Choroid plexus epithelial cell (primary cell): ENCODE measurements around the gene MATR3.

Experiments
- DNase-seq: peaks from one replicate; pipeline ENCODE4 v3.0.0-alpha.2; 2010; ENCODE audit warnings: low read depth
- H3K4me3 ChIP-seq: 2 replicates; pipeline ENCODE4 v1.5.1; 2011; ENCODE audit warnings: low read depth, mild to moderate bottlenecking, control low read depth, low read length, moderate library complexity
- TF ChIP-seq, protein P1 (sequence below): conservative IDR thresholded peaks from 2 replicates; pipeline ENCODE4 v1.5.1; 2011; ENCODE audit warnings: low read depth, mild to moderate bottlenecking, control low read depth, inconsistent platforms, low read length, moderate library complexity

Gene MATR3

DNA sequence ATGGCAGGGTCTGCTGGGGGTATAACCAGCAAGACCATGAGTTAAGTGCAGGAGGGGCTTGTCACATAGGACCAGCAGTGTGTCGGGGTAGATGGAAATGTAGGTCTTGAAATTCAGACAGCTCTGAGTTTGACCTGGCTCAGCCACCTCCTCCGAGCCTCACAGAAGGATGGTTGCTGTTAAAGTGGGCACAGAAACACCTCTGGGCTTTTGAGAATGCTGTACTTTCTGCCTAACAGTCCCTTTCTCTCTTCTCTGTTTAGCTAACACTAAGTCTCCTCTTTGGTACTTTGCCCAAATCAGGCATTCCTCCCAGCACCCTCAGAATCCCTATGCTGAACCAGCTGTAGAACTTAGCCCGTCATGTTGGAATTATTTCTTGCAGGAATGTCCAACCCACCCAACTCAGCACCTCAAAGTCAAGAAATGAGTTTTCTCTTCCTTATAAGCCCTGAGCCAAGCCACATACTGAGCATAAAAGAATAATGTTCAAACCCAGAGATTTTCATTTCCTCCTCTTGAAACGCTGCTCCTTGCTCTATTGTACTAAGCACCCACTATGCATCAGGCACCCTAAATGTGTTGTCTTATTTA is 41.7 kb upstream of the MATR3 start:
- no peak overlapping the region for H3K4me3 ChIP-seq
- DNase-seq: peak; percentile 42
- TF ChIP-seq, protein P1, sequence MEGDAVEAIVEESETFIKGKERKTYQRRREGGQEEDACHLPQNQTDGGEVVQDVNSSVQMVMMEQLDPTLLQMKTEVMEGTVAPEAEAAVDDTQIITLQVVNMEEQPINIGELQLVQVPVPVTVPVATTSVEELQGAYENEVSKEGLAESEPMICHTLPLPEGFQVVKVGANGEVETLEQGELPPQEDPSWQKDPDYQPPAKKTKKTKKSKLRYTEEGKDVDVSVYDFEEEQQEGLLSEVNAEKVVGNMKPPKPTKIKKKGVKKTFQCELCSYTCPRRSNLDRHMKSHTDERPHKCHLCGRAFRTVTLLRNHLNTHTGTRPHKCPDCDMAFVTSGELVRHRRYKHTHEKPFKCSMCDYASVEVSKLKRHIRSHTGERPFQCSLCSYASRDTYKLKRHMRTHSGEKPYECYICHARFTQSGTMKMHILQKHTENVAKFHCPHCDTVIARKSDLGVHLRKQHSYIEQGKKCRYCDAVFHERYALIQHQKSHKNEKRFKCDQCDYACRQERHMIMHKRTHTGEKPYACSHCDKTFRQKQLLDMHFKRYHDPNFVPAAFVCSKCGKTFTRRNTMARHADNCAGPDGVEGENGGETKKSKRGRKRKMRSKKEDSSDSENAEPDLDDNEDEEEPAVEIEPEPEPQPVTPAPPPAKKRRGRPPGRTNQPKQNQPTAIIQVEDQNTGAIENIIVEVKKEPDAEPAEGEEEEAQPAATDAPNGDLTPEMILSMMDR: no peak

DNA sequence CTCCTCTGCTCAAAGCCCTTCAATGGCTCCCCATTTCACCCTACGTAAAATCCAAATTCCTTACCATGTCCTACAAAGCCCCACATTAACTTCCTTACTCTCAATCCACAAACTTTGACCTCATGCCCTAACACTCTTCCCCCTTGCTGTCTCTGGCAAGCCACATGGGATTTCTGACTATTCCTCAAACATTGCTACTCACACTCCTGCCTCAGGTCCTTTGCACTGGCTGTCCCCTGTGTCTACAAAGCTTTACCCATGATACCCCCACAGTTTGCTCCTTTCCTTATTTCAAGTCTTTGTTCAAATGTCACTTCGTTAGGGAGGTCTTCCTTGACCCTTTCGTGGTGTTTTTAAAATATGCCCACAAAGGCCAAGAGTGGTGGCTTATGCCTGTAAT is 40.4 kb upstream of the MATR3 start:
- TF ChIP-seq, protein P1: no peak
- no peak for DNase-seq
- no peak overlapping the region for H3K4me3 ChIP-seq

DNA sequence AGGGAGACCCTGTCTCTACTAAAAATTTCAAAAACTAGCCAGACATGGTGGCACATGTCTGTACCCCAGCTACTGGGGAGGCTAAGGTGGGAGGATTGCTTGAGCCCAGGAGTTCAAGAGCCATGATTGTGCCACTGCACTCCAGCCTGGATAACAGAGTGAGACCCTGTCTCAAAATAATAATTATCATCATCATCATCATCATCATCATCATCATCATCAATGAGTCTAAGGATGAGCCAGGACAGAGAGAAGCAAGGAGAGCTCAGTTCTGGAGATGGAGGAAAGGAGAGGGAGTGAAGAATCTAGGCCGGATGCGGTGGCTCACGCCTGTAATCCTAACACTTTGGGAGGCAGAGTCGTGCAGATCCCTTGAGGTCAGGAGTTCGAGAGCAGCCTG is 36.7 kb upstream of the MATR3 start:
- TF ChIP-seq, protein P1: no peak
- no peak for DNase-seq
- no peak overlapping the region for H3K4me3 ChIP-seq

DNA sequence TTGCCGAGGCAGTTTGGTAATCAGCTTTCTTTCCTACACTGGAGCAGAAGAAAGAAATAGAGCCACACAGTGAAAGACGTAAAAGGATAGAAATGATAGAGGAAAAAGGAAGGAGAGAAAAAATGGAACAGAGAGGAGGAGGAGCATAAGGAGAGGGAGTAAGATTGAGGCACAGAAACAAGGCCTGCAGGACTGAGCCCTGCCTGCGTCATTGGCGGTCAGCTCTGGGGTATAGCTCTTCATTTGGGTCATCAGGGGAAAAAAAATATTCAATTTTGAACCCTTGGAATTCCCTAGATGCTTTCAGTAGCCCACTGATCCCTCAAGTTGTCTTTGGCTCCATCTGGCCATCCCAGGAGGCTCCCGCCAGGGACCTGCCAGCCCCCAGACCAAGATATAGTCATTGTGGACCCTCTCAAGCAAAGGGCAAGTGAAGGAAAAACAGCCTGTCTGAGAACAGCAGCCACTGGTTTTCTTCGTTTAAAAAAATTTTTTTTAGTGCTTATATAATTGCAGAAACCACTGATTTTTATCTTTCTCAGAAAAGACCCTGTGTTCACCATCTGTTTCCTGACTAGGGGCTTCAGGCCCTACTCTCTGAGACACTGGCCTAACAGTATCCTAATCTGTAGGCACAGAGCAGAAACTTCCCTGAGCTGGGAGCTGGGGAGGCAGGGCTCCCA is 31.3 kb upstream of the MATR3 start:
- TF ChIP-seq, protein P1: no peak
- DNase-seq: no peak
- no peak overlapping the region for H3K4me3 ChIP-seq

DNA sequence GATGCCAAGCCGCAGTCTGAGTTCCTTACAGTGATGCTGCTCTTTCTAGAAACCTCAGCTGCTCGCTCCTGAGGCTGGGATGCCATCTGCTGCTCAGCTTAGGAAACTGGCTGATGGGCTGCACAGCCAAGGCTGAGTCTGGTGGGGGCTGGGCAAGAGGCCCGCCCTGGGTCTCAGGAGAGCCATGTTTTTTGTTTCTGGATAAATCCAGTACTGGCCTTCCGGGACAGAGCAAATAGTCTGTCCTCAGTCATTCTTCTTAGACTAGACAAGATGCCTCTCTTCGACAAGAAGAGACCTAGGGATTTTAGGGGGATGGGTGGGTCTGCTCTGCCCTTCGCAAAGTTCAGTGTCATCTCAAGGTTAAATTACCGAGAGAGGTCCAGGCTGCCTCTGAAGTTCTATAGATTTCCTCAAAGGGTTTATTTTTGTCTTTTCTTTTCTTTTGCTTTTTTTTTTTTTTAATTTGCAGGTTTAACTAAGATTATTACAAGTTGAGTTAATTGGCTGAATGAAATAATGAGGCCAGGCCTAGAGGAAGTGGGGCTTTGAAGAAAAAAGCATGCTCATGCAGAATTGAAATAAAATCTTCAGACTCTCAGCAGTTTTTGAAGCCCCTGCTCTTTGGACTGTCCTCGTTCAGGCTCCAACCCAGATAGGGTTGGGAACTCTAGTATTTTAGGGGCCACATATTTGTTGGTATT is 30.6 kb upstream of the MATR3 start:
- DNase-seq: peak; percentile 95
- TF ChIP-seq, protein P1: peak; percentile 99
- no peak overlapping the region for H3K4me3 ChIP-seq

DNA sequence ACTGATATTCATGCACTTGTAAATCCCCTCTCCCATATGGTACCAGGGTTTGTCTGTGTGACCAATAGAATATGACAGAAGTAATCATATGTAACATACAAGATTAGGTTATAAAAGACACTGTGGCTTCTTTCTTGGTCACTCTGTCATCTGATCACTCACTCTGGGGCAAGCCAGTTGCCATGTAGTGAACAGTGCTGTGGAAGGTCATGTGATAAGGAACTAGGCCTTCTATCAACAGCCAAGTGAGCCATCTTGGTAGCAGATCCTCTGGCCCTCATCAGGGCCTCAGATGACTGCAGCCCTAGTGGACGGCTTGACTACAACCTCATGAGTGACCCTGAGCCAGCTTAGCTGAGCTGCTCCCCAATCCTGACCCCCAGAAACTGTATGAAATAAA is 30.0 kb upstream of the MATR3 start:
- DNase-seq: no peak
- H3K4me3 ChIP-seq: no peak overlapping the region
- TF ChIP-seq, protein P1: no peak

DNA sequence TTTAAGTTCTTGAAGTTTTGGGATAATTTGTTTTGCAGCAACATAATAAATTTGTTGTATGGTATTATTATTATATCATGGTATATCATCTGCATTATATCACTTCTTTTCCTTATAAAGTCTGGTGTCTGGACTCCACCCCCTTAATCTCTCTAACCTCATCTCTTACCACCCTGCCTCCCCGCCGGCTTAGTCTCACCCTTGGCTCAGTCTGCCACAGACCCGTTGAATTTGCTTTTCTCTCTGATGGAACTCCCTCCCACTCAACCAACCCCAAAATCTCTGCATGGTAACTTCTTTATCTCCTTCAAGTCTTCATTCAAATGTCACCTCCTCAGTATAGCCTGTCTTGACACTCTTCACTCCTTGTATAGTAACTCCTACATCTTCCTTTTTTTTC is 29.6 kb upstream of the MATR3 start:
- TF ChIP-seq, protein P1: no peak
- no peak for DNase-seq
- no peak overlapping the region for H3K4me3 ChIP-seq
